ENCODE results near the gene GALR3. TPM values are rescaled to one million over a fixed set of nuclear protein-coding genes. Genes with fewer than 3 reads are reported as not detected.

The GALR3 gene
- polyA plus RNA-seq, 3 donors: not detected

DNA sequence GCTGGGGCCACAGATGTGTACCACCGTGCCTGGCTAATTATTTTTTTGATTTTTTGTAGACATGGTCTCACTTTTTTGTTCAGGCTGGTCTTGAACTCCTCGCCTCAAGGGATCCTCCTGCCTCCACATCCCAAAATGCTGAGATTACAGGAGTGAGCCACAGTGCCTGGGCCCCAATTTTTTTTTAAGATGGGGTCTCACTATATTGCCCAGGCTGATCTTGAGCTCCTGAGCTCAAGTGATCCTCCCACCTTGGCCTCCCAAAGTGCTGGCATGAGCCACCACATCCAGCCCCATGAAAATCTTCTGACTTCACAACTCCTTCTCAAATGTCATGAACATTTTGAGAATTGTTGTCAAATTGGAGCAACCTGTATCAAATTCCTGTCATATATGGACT is 23.3 kb downstream of the GALR3 start:
- peaks cover 0 to 8% (median 4%) of the 10 kb centered on the region in 7 donors for H3K9me3 Mint-ChIP-seq
- intact Hi-C loops (cut with micrococcal nuclease): loop anchor here (10.0 kb wide), 2 partner anchors 102 to 172 kb away; partner anchors contain the start of gene LGALS1 (in 1 of the 2)
- H3K36me3 ChIP-seq (replicated peaks in 1 of 2; ENCODE audit: control insufficient read depth in 1 of 2, insufficient read depth in 2 of 2, low read length in 2 of 2): peaks cover 5 to 9% of the 10 kb centered on the region in 2 donors
- no peak overlapping the region for H3K27ac ChIP-seq (ENCODE audit: low read depth in 1 of 2, low read length in 2 of 2)
- no peak overlapping the region for H3K9ac ChIP-seq (ENCODE audit: insufficient read depth, low read length, poor library complexity, severe bottlenecking)
- H3K4me3 Mint-ChIP-seq: no peak overlapping the region
- peaks cover 8 to 9% of the 10 kb centered on the region in 2 donors for H3K36me3 Mint-ChIP-seq
- H3K4me1 Mint-ChIP-seq: peaks cover 36% of the 10 kb centered on the region
- WGBS (ENCODE audit: insufficient coverage): 80% methylated on average over 1 of the region's 2 CpGs
- no peaks in the 10 kb centered on the region for H3K27me3 Mint-ChIP-seq (ENCODE audit: low read depth in 3 of 3)
- no peak overlapping the region for H3K4me2 ChIP-seq (replicated peaks; ENCODE audit: extremely low read depth, low read length, poor library complexity, severe bottlenecking)
- no peaks in the 10 kb centered on the region for H3K27me3 ChIP-seq (ENCODE audit: control insufficient read depth in 2 of 2, insufficient read depth in 2 of 2, low read length in 2 of 2)
- no peak overlapping the region for H2AFZ ChIP-seq (ENCODE audit: insufficient read depth, low read depth, low read length, poor library complexity, severe bottlenecking)
- TF ChIP-seq, protein P1, sequence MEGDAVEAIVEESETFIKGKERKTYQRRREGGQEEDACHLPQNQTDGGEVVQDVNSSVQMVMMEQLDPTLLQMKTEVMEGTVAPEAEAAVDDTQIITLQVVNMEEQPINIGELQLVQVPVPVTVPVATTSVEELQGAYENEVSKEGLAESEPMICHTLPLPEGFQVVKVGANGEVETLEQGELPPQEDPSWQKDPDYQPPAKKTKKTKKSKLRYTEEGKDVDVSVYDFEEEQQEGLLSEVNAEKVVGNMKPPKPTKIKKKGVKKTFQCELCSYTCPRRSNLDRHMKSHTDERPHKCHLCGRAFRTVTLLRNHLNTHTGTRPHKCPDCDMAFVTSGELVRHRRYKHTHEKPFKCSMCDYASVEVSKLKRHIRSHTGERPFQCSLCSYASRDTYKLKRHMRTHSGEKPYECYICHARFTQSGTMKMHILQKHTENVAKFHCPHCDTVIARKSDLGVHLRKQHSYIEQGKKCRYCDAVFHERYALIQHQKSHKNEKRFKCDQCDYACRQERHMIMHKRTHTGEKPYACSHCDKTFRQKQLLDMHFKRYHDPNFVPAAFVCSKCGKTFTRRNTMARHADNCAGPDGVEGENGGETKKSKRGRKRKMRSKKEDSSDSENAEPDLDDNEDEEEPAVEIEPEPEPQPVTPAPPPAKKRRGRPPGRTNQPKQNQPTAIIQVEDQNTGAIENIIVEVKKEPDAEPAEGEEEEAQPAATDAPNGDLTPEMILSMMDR (IDR thresholded peaks at IDR 0.05): no peak
- H4K20me1 ChIP-seq (ENCODE audit: insufficient read depth, low read length): peaks cover 17% of the 10 kb centered on the region
- peaks cover 27 to 33% of the 10 kb centered on the region in 2 donors for H3K4me1 ChIP-seq (ENCODE audit: control insufficient read depth in 1 of 2, insufficient read depth in 2 of 2, low read length in 2 of 2)
- H3K4me3 ChIP-seq (replicated peaks in 1 of 3; ENCODE audit: low read depth in 2 of 3, low read length in 3 of 3): no peak overlapping the region
- no peaks in the 10 kb centered on the region for H3K9me3 ChIP-seq (replicated peaks in 1 of 2; ENCODE audit: control insufficient read depth in 1 of 2, insufficient read depth in 1 of 2, low read length in 2 of 2)
- peaks cover 46% of the 10 kb centered on the region for H3K79me2 ChIP-seq (ENCODE audit: insufficient read depth, low read length)
- no peak overlapping the region for H3K27ac Mint-ChIP-seq
- no peak for DNase-seq

DNA sequence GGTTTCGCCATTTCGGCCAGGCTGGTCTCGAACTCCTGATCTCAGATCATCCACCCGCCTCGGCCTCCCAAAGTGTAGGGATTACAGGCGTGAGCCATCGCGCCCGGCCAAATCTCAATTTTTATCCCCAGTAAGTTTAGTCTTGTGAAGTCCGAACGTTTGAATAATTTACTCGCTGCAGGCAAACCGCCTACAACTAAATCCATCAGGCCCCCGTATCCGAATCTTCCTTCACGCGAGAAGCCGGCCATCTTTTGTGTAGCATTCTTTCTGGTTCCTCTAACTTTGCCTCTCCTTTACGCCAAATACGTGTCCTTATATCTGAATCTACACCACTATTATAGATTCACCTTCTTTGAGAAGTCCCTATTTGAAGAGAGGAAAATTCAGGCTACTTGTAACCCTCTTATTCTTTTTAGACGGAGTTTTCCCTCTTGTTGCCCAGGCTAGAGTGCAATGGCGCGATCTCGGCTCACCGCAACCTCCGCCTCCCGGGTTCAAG is 25.5 kb downstream of the GALR3 start:
- Histone ChIP-seq H3K9me3 (replicated peaks in 1 of 2; ENCODE audit: control insufficient read depth in 1 of 2, insufficient read depth in 1 of 2, low read length in 2 of 2) (no peaks in the 10 kb centered on the region), H3K36me3 (replicated peaks in 1 of 2; ENCODE audit: control insufficient read depth in 1 of 2, insufficient read depth in 2 of 2, low read length in 2 of 2) (peaks cover 22 to 29% of the 10 kb centered on the region in 2 donors), H3K27me3 (ENCODE audit: control insufficient read depth in 2 of 2, insufficient read depth in 2 of 2, low read length in 2 of 2) (no peaks in the 10 kb centered on the region), H3K4me1 (ENCODE audit: control insufficient read depth in 1 of 2, insufficient read depth in 2 of 2, low read length in 2 of 2) (peaks cover 17 to 22% of the 10 kb centered on the region in 2 donors), H2AFZ (ENCODE audit: insufficient read depth, low read depth, low read length, poor library complexity, severe bottlenecking) (peak overlapping the region; percentile 90), H3K4me3 (replicated peaks in 1 of 3; ENCODE audit: low read depth in 2 of 3, low read length in 3 of 3) (peak overlapping the region; percentile 54 to 95 (median 82)), H3K9ac (ENCODE audit: insufficient read depth, low read length, poor library complexity, severe bottlenecking) (peak overlapping the region; percentile 78), H3K79me2 (ENCODE audit: insufficient read depth, low read length) (peaks cover 52% of the 10 kb centered on the region), H3K27ac (ENCODE audit: low read depth in 1 of 2, low read length in 2 of 2) (peak overlapping the region; percentile 78 to 89), H3K4me2 (replicated peaks; ENCODE audit: extremely low read depth, low read length, poor library complexity, severe bottlenecking) (peak overlapping the region; percentile 92), H4K20me1 (ENCODE audit: insufficient read depth, low read length) (peaks cover 35% of the 10 kb centered on the region)
- peak overlapping the region; percentile 94 to 98 (median 96) for H3K27ac Mint-ChIP-seq
- intact Hi-C loops (cut with micrococcal nuclease): loop anchor here (10.0 kb wide), 2 partner anchors 104 to 174 kb away; partner anchors contain the start of gene LGALS1 (in 1 of the 2)
- H3K9me3 Mint-ChIP-seq: peaks cover 0 to 8% (median 4%) of the 10 kb centered on the region in 7 donors
- DNase-seq: peak in 1 of 3 donors; percentile 14
- TF ChIP-seq, protein P1 (IDR thresholded peaks at IDR 0.05): no peak
- peaks cover 21% of the 10 kb centered on the region for H3K4me1 Mint-ChIP-seq
- H3K36me3 Mint-ChIP-seq: peaks cover 23 to 28% of the 10 kb centered on the region in 2 donors
- 35% methylated on average over 21 of the region's 27 CpGs for WGBS (ENCODE audit: insufficient coverage)
- H3K27me3 Mint-ChIP-seq (ENCODE audit: low read depth in 3 of 3): no peaks in the 10 kb centered on the region
- peak overlapping the region; percentile 91 to 95 for H3K4me3 Mint-ChIP-seq

Data from CD14-positive monocyte (primary cell).